ENCODE results near the gene GPX5.

GPX5 gene

DNA sequence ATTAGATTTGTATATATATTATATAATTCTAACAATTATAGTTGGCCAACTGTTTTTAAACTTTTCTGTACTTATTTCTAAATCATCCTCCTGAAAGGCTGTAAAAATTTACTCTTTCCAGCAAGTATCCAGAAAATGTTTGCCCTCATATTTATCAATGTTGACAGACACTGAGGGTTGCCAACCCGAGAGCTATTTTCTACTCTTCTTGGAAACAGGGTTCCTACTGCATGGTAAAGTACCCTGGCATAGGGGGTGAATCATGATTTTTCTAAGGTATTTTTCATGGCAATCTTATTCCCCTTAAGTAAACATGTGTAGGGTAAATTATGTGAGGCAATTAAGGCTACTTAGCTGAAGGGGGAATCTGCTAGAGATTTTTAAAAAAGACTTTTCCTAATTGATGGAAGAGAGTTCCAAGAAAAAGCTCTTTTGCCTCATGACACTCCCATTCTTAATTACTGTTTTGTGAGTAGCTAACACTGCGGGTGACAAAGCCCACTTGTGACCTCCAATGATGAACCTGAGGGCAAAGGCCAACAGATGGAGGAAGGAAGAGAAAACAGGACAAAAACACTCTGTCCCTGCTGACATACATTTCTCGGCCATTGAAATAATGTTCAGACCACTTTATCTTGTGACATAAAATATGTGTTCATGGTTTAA, 37.9 kb downstream of the GPX5 start:
- no peak for DNase-seq

DNA sequence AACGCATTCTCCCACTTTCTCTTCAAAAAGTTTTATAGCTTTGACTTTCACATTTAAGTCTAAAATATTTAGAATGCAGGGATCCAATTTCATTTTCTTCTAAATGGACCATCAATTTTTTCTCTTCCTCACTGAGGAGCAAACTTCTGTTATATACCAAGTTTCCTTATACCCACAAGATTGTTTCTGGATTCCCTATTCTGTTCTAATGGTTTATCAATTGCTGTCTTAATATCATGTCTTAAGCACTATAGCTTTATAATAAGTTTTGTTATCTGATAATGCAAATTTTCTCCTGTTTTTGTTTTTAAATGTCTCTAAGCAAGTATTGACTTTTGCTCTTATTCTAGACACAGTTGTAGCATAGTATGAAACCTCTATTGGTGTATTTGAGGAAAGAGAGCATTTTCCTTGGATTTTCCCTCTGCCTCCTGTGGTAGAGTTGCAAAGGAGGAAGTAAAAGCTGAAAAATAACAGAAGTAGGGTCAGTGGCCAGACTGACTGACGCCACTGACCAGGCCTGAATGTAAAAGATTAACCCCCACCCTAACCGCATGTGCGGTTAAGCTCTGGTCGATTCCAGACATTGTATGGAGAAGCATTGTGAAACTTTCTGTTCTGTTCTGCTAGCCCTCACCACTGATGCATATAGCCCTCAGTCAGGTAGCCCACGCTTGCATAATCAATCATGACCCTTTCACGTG, 40.3 kb downstream of the GPX5 start:
- DNase-seq: no peak

DNA sequence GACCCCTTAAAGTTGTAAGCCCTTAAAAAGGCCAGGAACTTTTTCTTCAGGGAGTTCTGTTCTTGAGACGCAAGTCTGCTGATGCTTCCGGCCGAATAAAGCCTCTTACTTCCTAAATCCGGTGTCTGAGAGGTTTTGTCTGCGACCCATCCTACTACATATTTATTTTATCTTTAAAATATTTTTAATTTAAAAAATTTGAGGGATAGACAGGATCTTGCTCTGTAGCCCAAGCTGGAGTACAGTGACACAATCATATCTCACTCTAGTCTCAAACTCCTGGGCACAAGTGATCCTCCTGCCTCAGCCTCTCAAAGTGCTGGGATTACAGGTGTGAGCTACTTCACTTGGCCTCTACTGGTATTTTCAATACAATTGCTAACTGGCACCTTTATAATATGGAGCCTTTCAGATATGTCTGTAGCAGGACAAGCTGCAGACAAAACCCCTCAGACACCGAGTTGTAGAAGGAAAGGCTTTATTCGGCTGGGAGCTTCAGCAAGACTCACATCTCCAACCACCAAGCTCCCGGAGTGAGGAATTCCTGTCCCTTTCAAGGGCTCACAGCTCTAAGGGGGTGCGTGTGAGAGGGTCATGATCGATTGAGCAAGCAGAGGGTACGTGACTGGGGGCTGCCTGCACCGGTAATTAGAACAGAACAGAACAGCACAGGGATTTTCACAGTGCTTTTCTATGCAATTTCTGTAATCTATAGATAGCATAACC, 41.0 kb downstream of the GPX5 start:
- DNase-seq: no peak

DNA sequence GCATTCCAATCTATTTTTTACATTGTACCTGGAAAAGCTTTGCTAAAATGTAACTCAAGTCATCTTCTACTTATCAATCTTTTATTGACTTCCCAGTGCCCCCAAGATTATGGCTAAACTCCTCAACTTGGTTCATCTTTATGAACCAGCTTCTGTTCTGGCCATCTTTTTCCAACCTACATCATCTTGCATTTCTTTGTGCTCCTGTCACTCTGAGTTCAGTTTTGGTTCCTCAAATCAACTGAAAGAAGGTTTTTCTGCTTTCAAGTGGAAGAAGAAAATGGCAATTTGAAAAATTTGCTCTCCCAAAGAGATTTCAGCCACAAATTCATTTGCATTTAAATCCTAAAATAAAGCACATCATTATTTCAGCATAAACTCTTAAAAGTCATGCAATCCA, 41.8 kb downstream of the GPX5 start:
- no peak for DNase-seq

DNA sequence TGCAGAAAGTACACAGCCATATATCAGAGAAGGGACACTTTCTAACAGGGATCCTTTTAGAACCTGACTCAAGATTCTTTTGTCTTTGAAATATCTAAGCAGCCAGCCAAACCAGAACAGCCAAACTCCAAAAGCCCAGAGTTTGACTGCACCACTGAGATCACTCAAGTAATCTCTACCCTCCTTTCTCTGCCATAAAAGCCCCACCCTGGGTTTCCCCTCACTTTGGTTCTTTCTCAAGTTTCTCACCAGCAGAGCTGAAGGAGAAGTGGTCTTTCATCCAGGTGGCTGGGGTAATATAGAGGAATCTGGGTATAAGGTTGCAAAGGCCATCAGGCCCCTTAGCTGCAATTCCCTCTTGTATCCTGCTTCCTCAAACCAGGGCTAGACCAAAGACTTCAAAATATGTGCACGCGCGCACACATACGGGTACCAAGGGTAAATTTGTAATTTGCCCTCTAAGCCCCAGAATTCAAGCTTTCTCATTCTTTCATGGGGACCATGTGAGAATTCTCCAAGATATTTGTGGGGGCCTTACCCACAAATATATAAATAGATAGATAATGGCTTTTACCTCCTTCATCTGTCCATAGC, 42.9 kb downstream of the GPX5 start:
- no peak for DNase-seq

DNA sequence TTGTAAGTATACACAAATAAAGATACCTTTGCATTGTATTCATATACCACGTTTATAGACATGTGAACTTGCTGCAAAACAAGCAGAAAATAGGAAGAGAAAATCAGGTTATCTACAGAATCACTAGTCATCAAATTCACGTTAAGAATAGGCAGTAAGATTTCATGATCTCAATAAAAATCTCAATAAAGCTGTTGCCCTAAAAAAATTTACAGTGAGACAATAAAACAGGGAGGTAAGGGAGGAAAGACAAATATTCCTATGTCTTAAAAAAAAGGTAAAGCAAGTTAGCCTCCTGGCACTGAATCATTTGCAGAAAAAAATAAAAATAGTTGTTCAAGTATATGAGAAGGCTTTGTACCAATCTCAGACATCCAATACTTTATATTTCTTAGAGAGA, 44.1 kb downstream of the GPX5 start:
- no peak for DNase-seq

DNA sequence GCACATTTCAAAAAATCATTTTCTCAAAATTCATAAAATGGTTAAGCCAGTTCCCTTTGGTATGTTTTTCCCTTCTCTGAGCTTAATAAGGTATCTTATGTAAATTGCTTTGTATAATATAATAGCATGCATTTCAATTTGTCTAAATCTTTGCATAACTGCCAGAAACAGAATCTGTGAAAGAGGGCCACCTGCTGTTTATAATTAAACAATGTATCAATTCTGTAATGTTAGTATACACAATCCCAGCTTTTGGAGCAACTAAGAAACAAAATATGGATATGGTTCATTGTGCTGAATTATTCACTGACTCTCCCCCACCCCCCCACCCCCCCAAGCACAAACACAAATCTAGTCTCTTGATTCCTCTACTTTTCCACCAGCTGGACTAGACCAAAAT, 54.8 kb downstream of the GPX5 start:
- no peak for DNase-seq

DNA sequence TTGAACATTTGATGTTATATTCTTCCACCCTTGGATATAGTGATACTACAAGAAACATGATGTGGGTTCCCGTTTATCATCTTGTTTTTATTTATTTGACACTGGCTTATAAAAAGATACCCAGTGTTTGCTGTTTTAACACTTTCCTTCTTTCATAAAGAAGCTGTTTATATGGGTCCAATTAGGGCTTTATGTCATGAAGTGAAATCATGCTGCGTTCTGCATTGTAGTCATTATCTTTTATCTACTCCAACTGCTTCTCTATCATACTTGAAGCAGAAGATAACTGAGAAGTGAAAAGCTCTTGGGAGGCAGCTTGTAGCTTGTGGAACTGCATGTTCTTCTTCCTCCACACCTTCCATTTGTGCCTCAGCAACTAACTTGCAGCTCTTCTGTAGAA, 57.8 kb downstream of the GPX5 start:
- no peak for DNase-seq
